RWPE1 (cell line): ENCODE data around the gene ADRA2C.

Experiments
- CTCF ChIA-PET: fragments of 350-600 bp; sonication (Branson Sonifier 250); formaldehyde crosslinking; extraction: SDS; loops from one replicate; lab custom pipeline; 2021; lab: Yijun Ruan, JAX
- POLR2A ChIA-PET: fragments of 400-600 bp; formaldehyde crosslinking; extraction: SDS; loops from one replicate; lab custom pipeline; 2020; ENCODE audit warnings: antibody characterized with exemption; ENCODE audit not compliant: low non-redundant PET; lab: Yijun Ruan, JAX
- DNase-seq: peaks from one replicate; pipeline ENCODE4 v3.0.0; 2012; ENCODE audit warnings: low spot score
- H3K27ac ChIP-seq: fragments of 450-650 bp; 2 replicates; pipeline ENCODE4 v1.5.1; 2017
- TF ChIP-seq, protein P1 (sequence below): fragments of 450-650 bp; conservative IDR thresholded peaks from 2 replicates; pipeline ENCODE4 v1.5.1; 2017; ENCODE audit warnings: low read depth, mild to moderate bottlenecking

The ADRA2C gene

DNA sequence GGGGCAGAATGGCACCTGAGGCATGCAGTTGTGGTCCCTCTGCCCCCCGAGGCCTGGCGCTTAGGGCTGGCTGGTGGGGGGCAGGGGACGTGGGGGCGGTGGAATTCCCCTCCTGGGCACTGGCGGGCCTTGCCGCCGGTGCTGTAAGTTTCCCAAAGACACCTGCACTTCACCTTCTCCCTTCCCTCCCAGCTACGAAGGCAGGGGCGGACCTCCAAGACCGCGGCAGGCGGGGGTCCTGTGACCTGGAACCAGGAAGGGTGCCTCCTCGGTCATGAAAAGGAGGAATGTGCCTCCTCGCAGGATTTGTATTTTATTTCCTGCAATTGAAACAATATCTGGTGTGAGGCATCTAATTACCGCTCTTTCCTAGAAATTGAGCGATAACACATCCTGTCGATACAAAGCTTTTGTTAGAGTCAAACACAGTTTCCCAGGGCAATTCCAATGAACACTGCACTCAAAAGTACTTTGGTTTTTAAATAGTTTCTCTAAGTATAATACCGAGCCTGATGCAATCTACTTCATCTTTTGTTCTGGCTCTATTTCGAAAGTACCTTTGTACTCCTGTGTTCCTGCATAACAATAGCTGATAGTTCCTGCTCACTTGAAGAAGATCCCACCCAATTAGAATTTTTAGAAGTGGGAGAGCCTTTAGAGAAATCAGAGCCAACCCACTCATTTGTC is 12.3 kb upstream of the ADRA2C start:
- ChIA-PET POLR2A (no interaction called here), CTCF (interaction anchor here (0.7 kb wide), 1 partner anchor 126 kb away, joined by 3 read pairs; no protein-coding TSS in a partner anchor)
- TF ChIP-seq, protein P1, sequence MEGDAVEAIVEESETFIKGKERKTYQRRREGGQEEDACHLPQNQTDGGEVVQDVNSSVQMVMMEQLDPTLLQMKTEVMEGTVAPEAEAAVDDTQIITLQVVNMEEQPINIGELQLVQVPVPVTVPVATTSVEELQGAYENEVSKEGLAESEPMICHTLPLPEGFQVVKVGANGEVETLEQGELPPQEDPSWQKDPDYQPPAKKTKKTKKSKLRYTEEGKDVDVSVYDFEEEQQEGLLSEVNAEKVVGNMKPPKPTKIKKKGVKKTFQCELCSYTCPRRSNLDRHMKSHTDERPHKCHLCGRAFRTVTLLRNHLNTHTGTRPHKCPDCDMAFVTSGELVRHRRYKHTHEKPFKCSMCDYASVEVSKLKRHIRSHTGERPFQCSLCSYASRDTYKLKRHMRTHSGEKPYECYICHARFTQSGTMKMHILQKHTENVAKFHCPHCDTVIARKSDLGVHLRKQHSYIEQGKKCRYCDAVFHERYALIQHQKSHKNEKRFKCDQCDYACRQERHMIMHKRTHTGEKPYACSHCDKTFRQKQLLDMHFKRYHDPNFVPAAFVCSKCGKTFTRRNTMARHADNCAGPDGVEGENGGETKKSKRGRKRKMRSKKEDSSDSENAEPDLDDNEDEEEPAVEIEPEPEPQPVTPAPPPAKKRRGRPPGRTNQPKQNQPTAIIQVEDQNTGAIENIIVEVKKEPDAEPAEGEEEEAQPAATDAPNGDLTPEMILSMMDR, result no peak
- no peak overlapping the region for H3K27ac ChIP-seq
- DNase-seq, result no peak

DNA sequence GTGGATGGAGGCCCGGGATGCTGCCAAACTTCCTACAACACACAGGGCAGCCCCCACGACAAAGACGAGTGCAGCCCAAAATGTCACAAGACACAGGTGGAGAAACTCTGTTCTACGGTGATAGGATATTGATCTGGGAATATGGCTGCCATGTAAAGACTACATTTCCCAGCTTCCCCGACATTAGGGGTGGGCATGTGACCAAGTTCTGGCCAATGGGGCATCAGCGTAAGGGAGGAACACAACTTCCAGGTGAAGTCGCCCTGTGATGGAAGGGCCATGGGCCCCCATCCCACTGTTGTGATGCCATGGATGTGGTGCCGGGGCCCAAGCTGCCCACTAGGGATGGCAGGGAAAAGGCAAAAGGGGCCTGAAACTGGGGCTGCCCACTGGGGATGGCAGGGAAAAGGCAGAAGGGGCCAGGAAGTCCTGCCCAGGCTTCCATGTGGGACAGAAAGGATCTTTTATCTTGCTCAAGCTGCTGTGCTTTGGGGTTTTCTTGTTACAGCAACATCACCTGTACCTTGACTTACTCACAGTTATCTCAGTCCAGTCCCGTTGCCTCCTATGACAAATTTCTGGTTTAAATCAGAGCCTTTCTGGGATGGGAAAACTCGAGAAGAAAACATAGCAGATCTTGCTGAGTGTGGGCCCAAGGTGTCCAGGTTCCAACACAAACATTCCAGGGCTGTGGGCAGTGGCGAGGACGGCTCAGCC is 9.7 kb upstream of the ADRA2C start:
- no peak for DNase-seq
- TF ChIP-seq, protein P1, result no peak
- H3K27ac ChIP-seq, result no peak overlapping the region
- POLR2A ChIA-PET, result no interaction called here
- CTCF ChIA-PET, result no interaction called here

DNA sequence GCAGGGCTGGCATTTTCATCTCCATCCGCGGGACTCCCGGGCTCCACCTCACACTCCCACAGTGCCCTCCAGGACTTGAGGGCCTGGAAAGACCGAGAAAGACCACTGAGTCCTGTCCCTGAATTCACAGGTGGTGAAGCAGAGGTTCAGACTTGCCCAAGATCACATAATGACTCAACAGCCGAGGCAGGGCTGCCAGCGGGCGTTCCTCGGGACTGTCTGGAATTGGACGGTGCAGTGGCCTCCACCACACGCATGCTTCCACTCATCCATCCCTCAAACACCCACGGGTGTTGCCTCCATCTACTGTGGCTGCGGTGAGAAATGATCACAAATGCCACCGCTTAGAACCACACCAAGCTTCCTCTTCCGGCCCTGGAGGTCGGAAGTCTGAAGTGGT is 6.9 kb upstream of the ADRA2C start:
- no peak overlapping the region for H3K27ac ChIP-seq
- POLR2A ChIA-PET, result no interaction called here
- TF ChIP-seq, protein P1, result no peak
- CTCF ChIA-PET, result no interaction called here
- DNase-seq, result no peak

DNA sequence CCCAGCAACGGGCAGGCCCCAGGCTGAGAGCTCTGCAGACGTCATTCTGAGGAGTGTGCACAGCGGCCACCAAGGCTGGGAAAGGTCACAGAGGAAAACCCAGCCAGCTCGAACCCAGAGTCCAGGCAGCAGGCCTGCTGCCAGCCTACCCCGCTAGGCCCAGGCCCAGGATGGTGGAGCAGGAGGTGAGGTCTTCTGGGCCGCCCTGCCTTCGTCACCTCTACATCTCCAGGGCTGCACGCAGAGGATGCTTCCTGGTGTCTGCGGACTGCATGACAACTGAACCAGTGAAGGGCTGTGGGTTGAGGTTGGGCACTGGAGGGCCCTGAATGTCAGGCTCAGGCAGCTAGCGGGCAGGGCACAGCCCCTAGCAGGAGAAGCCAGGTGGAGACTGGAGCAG is 5.8 kb upstream of the ADRA2C start:
- no peak overlapping the region for H3K27ac ChIP-seq
- TF ChIP-seq, protein P1, result no peak
- ChIA-PET CTCF (no interaction called here), POLR2A (no interaction called here)
- no peak for DNase-seq

DNA sequence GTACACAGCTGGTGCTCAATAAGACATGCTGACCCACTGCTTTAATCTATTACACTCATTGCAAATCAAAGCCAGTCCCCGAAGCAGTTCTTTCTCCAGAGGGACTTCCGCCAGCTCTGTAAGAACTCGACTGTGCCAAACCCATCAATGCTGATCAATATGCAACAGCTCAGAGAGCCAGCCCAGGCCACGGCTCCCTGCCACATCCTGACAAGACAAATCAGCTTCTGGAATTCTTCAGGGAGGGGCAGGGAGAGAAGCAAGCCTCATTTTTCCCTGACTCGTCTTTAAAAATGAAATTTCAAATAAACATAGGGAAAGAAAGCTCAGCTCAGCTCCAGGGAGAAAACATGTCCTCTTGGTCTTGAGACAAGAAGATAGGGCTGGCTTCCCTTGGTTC is 5.3 kb upstream of the ADRA2C start:
- ChIA-PET POLR2A (no interaction called here), CTCF (interaction anchor here (1.0 kb wide), 1 partner anchor 22 kb away, joined by 3 read pairs; no protein-coding TSS in a partner anchor)
- DNase-seq, result no peak
- TF ChIP-seq, protein P1, result no peak
- H3K27ac ChIP-seq, result no peak overlapping the region

DNA sequence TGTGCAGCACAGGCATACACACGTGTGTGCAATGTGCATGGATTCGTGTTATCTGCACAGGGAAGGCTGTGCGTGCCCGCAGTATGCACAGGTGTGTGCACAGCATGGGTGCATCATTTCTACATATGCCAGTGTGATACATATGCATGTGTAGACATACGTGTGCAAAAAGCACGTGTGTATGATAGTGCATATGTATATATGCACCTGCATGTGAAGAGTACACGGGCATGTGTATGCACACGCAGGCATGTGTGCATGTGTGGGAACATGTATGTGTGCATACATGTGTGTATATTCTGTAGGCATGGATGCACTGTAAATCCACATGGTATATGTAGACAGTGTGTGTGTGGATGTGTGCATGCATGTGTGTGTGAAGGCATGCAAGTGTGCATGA is 3.9 kb upstream of the ADRA2C start:
- CTCF ChIA-PET, result no interaction called here
- no peak for DNase-seq
- no peak overlapping the region for H3K27ac ChIP-seq
- POLR2A ChIA-PET, result no interaction called here
- TF ChIP-seq, protein P1, result no peak
